ENCODE results near the gene KCNK4. TPM values are rescaled to one million over a fixed set of nuclear protein-coding genes. Genes with fewer than 3 reads are reported as not detected.
A peak's percentile ranks its signal among the peaks of the same experiment; 100 is the strongest.

KCNK4 gene
- total and polyA plus RNA-seq, 2 donors (not counting 3 experiments of a cell fraction or from before 2014, with no cell fraction given), result 0.06 to 0.44 TPM

GRCh38 chr11:64305691-64306562 is 14.8 kb downstream of the KCNK4 start:
- no peaks in the 10 kb centered on the region for H3K27me3 ChIP-seq (ENCODE audit: control insufficient read depth in 2 of 2, insufficient read depth in 2 of 2, low read length in 2 of 2)
- ChIA-PET CTCF (interaction anchor here (0.7 to 6.7 kb wide), 10 partner anchors 12 to 305 kb away, joined by 4 to 413 read pairs (median 24); partner anchors contain the start of genes FERMT3, KCNK4, PPP1R14B and PRDX5), POLR2A (no interaction called here)
- H3K4me1 ChIP-seq (ENCODE audit: control insufficient read depth, extremely low read depth, insufficient read depth, low read length), result peaks cover 7% of the 10 kb centered on the region
- H2AFZ ChIP-seq (ENCODE audit: low read depth, low read length), result peak overlapping the region; percentile 57
- peak overlapping the region; percentile 55 for H3K9ac ChIP-seq (replicated peaks; ENCODE audit: extremely low read depth, insufficient read depth, low read length)
- FAIRE-seq, result peak; percentile 75
- DNase-seq (ENCODE audit: low read depth, low spot score), result peak; percentile 52
- dilution Hi-C loops (cut with MboI; ENCODE audit: extremely low pct_ligation_motif_present, low sequenced_read_pairs), result no loop called here
- no peaks in the 10 kb centered on the region for H3K9me3 ChIP-seq (replicated peaks; ENCODE audit: control insufficient read depth, insufficient read depth, low read length)
- H3K36me3 ChIP-seq (ENCODE audit: control insufficient read depth in 2 of 2, extremely low read depth in 1 of 2, insufficient read depth in 2 of 2, low read length in 2 of 2), result no peaks in the 10 kb centered on the region
- H3K27ac ChIP-seq (ENCODE audit: insufficient read depth, low read depth, low read length), result peak overlapping the region; percentile 42
- BruUV-seq (replicated peaks), result no TSS peak
- H3K79me2 ChIP-seq (ENCODE audit: control insufficient read depth, insufficient read depth, low read length), result peaks cover 10% of the 10 kb centered on the region
- peak overlapping the region; percentile 60 for H3K4me2 ChIP-seq (ENCODE audit: insufficient read depth, low read length)
- intact Hi-C loops (cut with micrococcal nuclease), result loop anchor here (1.0 to 2.0 kb wide), 6 partner anchors 11 to 121 kb away; partner anchors contain the start of genes BAD, FKBP2, GPR137 and TRMT112
- TF ChIP-seq GATA2 (IDR thresholded peaks at IDR 0.05; ENCODE audit: insufficient read depth, insufficient read length, low read depth, low read length) (no peak), POLR2AphosphoS5 (IDR thresholded peaks at IDR 0.05; ENCODE audit: insufficient read depth, low read depth, low read length) (peak; percentile 27), EZH2 (IDR thresholded peaks at IDR 0.05; ENCODE audit: borderline replicate concordance, low read depth, low read length, severe bottlenecking) (no peak), POLR2A (IDR thresholded peaks at IDR 0.05; ENCODE audit: low read depth, low read length) (no peak), FOS (IDR thresholded peaks at IDR 0.05; ENCODE audit: borderline replicate concordance, insufficient read depth, low read length) (no peak), CTCF (IDR thresholded peaks at IDR 0.05; ENCODE audit: extremely low read depth in 1 of 2, insufficient read depth in 1 of 2, low read depth in 1 of 2, low read length in 2 of 2) (peak; percentile 21 to 45), MAX (IDR thresholded peaks at IDR 0.05; ENCODE audit: insufficient read depth, insufficient read length) (no peak), MYC (IDR thresholded peaks at IDR 0.05; ENCODE audit: low read depth, low read length) (no peak), JUN (IDR thresholded peaks at IDR 0.05; ENCODE audit: borderline replicate concordance, insufficient read depth, insufficient read length, low read depth) (no peak)
- H4K20me1 ChIP-seq (replicated peaks; ENCODE audit: control insufficient read depth, extremely low read depth, insufficient read depth, low read length), result no peaks in the 10 kb centered on the region
- H3K9me1 ChIP-seq (replicated peaks; ENCODE audit: control insufficient read depth, extremely low read depth, insufficient read depth, low read length), result no peaks in the 10 kb centered on the region
- peak overlapping the region; percentile 59 to 68 (median 66) for H3K4me3 ChIP-seq (replicated peaks in 1 of 3; ENCODE audit: insufficient read depth in 1 of 3, low read depth in 1 of 3, low read length in 3 of 3)

Data from endothelial cell of umbilical vein (primary cell).